ENCODE measurements around the gene PACSIN1.

DNA sequence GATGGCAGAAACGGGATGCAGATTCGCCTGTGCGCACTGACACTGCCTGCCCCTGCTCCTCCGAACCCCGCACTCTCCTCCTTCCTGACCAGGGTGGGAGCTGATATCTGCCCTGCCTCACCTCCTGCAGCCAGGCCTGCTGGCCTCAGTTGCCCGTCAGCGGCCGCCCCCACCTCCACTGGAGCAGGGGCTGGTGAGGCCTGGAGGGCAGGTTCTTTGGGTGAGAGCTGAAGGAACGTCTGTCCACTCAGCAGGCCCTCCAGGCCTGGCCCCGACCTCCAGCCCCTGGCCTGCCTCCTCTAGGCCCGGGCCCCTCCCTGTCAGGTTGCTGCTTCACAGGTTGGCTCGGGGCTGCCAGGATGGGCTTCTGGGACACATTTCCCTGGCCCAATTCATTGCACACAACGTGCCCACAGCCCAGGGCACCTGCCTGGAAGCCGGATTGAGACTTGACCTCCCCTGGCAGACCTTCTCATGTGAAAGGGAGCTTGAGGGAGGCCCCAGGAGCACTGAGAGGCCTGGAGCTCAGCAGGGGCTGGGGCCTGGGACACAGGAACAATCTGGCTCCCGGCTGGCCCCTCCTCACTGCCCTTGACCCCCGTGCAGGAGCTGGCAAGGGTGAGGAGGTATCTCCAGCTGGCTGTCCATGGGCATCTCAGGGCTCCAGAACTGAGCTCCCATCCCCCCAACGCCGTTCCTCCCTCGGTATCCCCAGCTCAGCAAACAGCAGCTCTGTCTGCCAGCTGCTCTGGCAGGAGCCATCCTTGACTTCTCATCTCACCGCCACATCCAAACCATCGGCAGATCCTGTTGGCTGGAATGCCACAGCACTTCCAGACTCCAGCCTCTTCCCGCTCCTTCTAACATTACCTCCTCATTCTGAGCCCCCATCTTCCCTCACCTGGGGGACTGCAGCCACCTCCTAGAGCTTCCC lies 50.8 kb downstream of the PACSIN1 start:
- TF ChIP-seq, protein P1, sequence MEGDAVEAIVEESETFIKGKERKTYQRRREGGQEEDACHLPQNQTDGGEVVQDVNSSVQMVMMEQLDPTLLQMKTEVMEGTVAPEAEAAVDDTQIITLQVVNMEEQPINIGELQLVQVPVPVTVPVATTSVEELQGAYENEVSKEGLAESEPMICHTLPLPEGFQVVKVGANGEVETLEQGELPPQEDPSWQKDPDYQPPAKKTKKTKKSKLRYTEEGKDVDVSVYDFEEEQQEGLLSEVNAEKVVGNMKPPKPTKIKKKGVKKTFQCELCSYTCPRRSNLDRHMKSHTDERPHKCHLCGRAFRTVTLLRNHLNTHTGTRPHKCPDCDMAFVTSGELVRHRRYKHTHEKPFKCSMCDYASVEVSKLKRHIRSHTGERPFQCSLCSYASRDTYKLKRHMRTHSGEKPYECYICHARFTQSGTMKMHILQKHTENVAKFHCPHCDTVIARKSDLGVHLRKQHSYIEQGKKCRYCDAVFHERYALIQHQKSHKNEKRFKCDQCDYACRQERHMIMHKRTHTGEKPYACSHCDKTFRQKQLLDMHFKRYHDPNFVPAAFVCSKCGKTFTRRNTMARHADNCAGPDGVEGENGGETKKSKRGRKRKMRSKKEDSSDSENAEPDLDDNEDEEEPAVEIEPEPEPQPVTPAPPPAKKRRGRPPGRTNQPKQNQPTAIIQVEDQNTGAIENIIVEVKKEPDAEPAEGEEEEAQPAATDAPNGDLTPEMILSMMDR (IDR thresholded peaks at IDR 0.05): no peak
- TF ChIP-seq POLR2A (IDR thresholded peaks at IDR 0.05) (no peak), POLR2AphosphoS5 (IDR thresholded peaks at IDR 0.05) (no peak)

Measured in breast epithelium (tissue), 3 donors.